GM23338 (cell line): ENCODE measurements around the gene TFPT. TPM values are rescaled to one million over a fixed set of nuclear protein-coding genes. Genes with fewer than 3 reads are reported as not detected.

Experiments
- ATAC-seq: fragments of 200-7000 bp; cut with Tn5 transposase; 3 replicates; pipeline ENCODE4 v1.9.1; 2020
- DNase-seq: peaks from one replicate; pipeline ENCODE4 v3.0.0-alpha.2; 2015; ENCODE audit warnings: low spot score
- H2AFZ ChIP-seq: fragments of 200-600 bp; sonication (generic); 2 replicates; pipeline ENCODE4 v1.8.0; 2016; ENCODE audit warnings: antibody characterized with exemption, mild to moderate bottlenecking, moderate library complexity
- H3F3A ChIP-seq: fragments of 200-600 bp; sonication (generic); replicated peaks from 2 replicates; pipeline ENCODE4 v1.8.0; 2017; ENCODE audit warnings: antibody characterized with exemption, mixed run types, low read depth
- H3K27ac ChIP-seq: fragments of 200-600 bp; sonication (generic); 2 replicates; pipeline ENCODE4 v1.6.1; 2016; ENCODE audit warnings: low read depth
- H3K27me3 ChIP-seq: fragments of 200-600 bp; sonication (generic); 2 replicates; pipeline ENCODE4 v1.8.0; 2016; ENCODE audit warnings: mild to moderate bottlenecking, mixed run types, moderate library complexity; ENCODE audit not compliant: insufficient read depth
- H3K36me3 ChIP-seq: fragments of 200-600 bp; sonication (generic); 2 replicates; pipeline ENCODE4 v1.8.0; 2016; ENCODE audit warnings: mild to moderate bottlenecking; ENCODE audit not compliant: insufficient read depth
- H3K4me1 ChIP-seq: fragments of 200-600 bp; sonication (generic); 2 replicates; pipeline ENCODE4 v1.8.0; 2016; ENCODE audit warnings: mild to moderate bottlenecking, moderate library complexity; ENCODE audit not compliant: insufficient read depth
- H3K4me2 ChIP-seq: fragments of 200-600 bp; sonication (generic); 2 replicates; pipeline ENCODE4 v1.7.1; 2017; ENCODE audit warnings: mixed run types
- H3K4me3 ChIP-seq: fragments of 200-600 bp; sonication (generic); 2 replicates; pipeline ENCODE4 v1.6.1; 2016; ENCODE audit warnings: mixed run types
- H3K79me2 ChIP-seq: fragments of 200-600 bp; sonication (generic); replicated peaks from 2 replicates; pipeline ENCODE4 v1.8.0; 2017; ENCODE audit warnings: mild to moderate bottlenecking; ENCODE audit not compliant: insufficient read depth
- H3K9me2 ChIP-seq: fragments of 200-600 bp; sonication (generic); 2 replicates; pipeline ENCODE4 v1.8.0; 2017; ENCODE audit not compliant: insufficient read depth
- H4K20me1 ChIP-seq: fragments of 200-600 bp; sonication (generic); replicated peaks from 2 replicates; pipeline ENCODE4 v1.8.0; 2017; ENCODE audit warnings: mild to moderate bottlenecking; ENCODE audit not compliant: insufficient read depth
- H3K27ac Mint-ChIP-seq: 2 replicates; pipeline ENCODE4 v1.8.0; 2020; ENCODE audit warnings: inconsistent platforms, mild to moderate bottlenecking, moderate library complexity, mixed read lengths
- H3K27me3 Mint-ChIP-seq: 3 replicates; pipeline ENCODE4 v1.8.0; 2022; ENCODE audit warnings: low read depth, mild to moderate bottlenecking, moderate library complexity, mixed read lengths, inconsistent platforms; ENCODE audit not compliant: insufficient read depth, poor library complexity
- H3K36me3 Mint-ChIP-seq: 3 replicates; pipeline ENCODE4 v1.8.0; 2021; ENCODE audit warnings: low read depth, mild to moderate bottlenecking, inconsistent platforms, moderate library complexity, mixed read lengths
- H3K4me1 Mint-ChIP-seq: 3 replicates; pipeline ENCODE4 v1.8.0; 2020; ENCODE audit warnings: mild to moderate bottlenecking, inconsistent platforms, mixed read lengths
- H3K4me3 Mint-ChIP-seq: 3 replicates; pipeline ENCODE4 v1.8.0; 2021; ENCODE audit warnings: moderate library complexity, mild to moderate bottlenecking, inconsistent platforms, mixed read lengths
- H3K9me3 Mint-ChIP-seq: 3 replicates; pipeline ENCODE4 v1.8.0; 2020; ENCODE audit warnings: moderate library complexity, mild to moderate bottlenecking, inconsistent platforms, mixed read lengths
- CREB1 ChIP-seq: fragments of 250-450 bp; sonication (Bioruptor Pico); IDR thresholded peaks from 2 replicates; pipeline ENCODE4 v1.5.0; 2020; ENCODE audit warnings: low read depth, mild to moderate bottlenecking, moderate library complexity
- CTCF ChIP-seq, 2 experiments: fragments of 200-600 bp in 1 of 2; sonication (generic) in 1 of 2; conservative IDR thresholded peaks; 2 replicates each; pipeline versions ENCODE4 v1.5.1 to v1.6.1; 2016 to 2017; ENCODE audit warnings: antibody characterized with exemption in 2 of 2, low read depth in 2 of 2, mild to moderate bottlenecking in 2 of 2, moderate library complexity in 1 of 2
- ETS1 ChIP-seq: IDR thresholded peaks from 2 replicates; pipeline ENCODE4 v1.6.1; 2016; ENCODE audit warnings: antibody characterized with exemption
- EZH2 ChIP-seq: fragments of 200-600 bp; sonication (generic); IDR thresholded peaks from one replicate; pipeline ENCODE4 v1.8.0; 2017; ENCODE audit warnings: antibody characterized with exemption, mild to moderate bottlenecking, low read depth; ENCODE audit not compliant: unreplicated experiment
- EZH2phosphoT487 ChIP-seq: fragments of 200-600 bp; sonication (generic); IDR thresholded peaks from one replicate; pipeline ENCODE4 v1.8.1; 2018; ENCODE audit warnings: antibody characterized with exemption; ENCODE audit not compliant: unreplicated experiment
- JUNB ChIP-seq: IDR thresholded peaks from one replicate; pipeline ENCODE4 v1.6.1; 2016; ENCODE audit warnings: antibody characterized with exemption; ENCODE audit not compliant: unreplicated experiment
- NANOG ChIP-seq: IDR thresholded peaks from 2 replicates; pipeline ENCODE4 v1.6.1; 2016; ENCODE audit warnings: antibody characterized with exemption, borderline replicate concordance
- POLR2AphosphoS5 ChIP-seq: IDR thresholded peaks from 2 replicates; pipeline ENCODE4 v1.6.1; 2016; ENCODE audit warnings: antibody characterized with exemption, low read depth
- REST ChIP-seq: IDR thresholded peaks from one replicate; pipeline ENCODE4 v1.6.1; 2018; ENCODE audit warnings: antibody characterized with exemption; ENCODE audit not compliant: unreplicated experiment
- STAT1 ChIP-seq: IDR thresholded peaks from one replicate; pipeline ENCODE4 v1.6.1; 2016; ENCODE audit warnings: antibody characterized with exemption; ENCODE audit not compliant: unreplicated experiment
- ZNF114 ChIP-seq: fragments of 250-450 bp; sonication (Bioruptor Pico); IDR thresholded peaks from 2 replicates; pipeline ENCODE4 v1.5.0; 2020; ENCODE audit warnings: mild to moderate bottlenecking, moderate library complexity
- ZNF331 ChIP-seq: fragments of 250-450 bp; sonication (Bioruptor Pico); IDR thresholded peaks from 2 replicates; pipeline ENCODE4 v1.5.0; 2020; ENCODE audit warnings: low read depth, mild to moderate bottlenecking, moderate library complexity
- ZNF462 ChIP-seq: fragments of 250-450 bp; sonication (Bioruptor Pico); IDR thresholded peaks from 2 replicates; pipeline ENCODE4 v1.5.0; 2020; ENCODE audit warnings: mild to moderate bottlenecking, moderate library complexity
- polyA plus RNA-seq: library from polyadenylated mRNA; unstranded; fragments of >200 nt; fragmentation: Nextera tagmentation; extraction: Ambion mirVana; gene quantifications from 2 replicates; pipeline ENCODE4 v1.2.1, GENCODE V29; 2016
- total RNA-seq: library from RNA; depleted of rRNA; stranded (reverse); fragments of >200 nt; shearing (Covaris generic); gene quantifications from 2 replicates; pipeline ENCODE4 v1.2.3, GENCODE V29; 2014

Gene TFPT
- total and polyA plus RNA-seq, 2 experiments from 2014 or later, result 12.0 to 18.3 TPM

GRCh38 chr19:54152878-54153524, 37.5 kb upstream of the TFPT start:
- H3K79me2 ChIP-seq, result no peaks in the 10 kb centered on the region; the same call in 1 of the 2 replicates
- H3K9me2 ChIP-seq, result no peaks in the 10 kb centered on the region
- no peak overlapping the region for H2AFZ ChIP-seq
- H3K4me3 ChIP-seq, result no peak overlapping the region
- Mint-ChIP-seq H3K36me3 (peaks cover 74% of the 10 kb centered on the region), H3K27me3 (peaks cover 14% of the 10 kb centered on the region), H3K27ac (no peak overlapping the region), H3K9me3 (no peaks in the 10 kb centered on the region; the same call in 2 of the 3 replicates), H3K4me3 (no peak overlapping the region; the same call in 2 of the 3 replicates), H3K4me1 (no peaks in the 10 kb centered on the region; the same call in 2 of the 3 replicates)
- TF ChIP-seq REST (no peak), ZNF331 (no peak), CREB1 (CRISPR knock-in tag) (no peak), STAT1 (no peak), ZNF462 (CRISPR knock-in tag) (no peak), CTCF (conservative IDR thresholded peaks at IDR 0.05; ENCODE audit: low read depth in 2 of 2) (no peak), POLR2AphosphoS5 (no peak), EZH2phosphoT487 (no peak), EZH2 (no peak), JUNB (no peak), ZNF114 (CRISPR knock-in tag) (no peak), ETS1 (no peak), NANOG (no peak)
- H3K36me3 ChIP-seq, result peaks cover 27% of the 10 kb centered on the region
- ATAC-seq (no peak), DNase-seq (no peak)
- peaks cover 10% of the 10 kb centered on the region; the same call in 1 of the 2 replicates for H4K20me1 ChIP-seq
- H3K4me2 ChIP-seq, result no peak overlapping the region
- H3K27me3 ChIP-seq, result no peaks in the 10 kb centered on the region
- no peaks in the 10 kb centered on the region for H3K4me1 ChIP-seq
- H3F3A ChIP-seq, result peaks cover 21% of the 10 kb centered on the region
- no peak overlapping the region for H3K27ac ChIP-seq
